Esophagus squamous epithelium (tissue), 4 donors: ENCODE measurements around the gene PRKCA.

Experiments used
- POLR2A ChIP-seq, 4 donors: fragments of 450-650 bp; IDR thresholded peaks; one replicate each; pipeline ENCODE4 v1.6.1; 2017; ENCODE audit warnings: antibody characterized with exemption in 4 of 4, mild to moderate bottlenecking in 4 of 4, moderate library complexity in 3 of 4
- TF ChIP-seq, protein P1 (sequence below), 6 experiments: fragments of 450-650 bp in 4 of 6; fragments of 200-600 bp in 2 of 6; sonication (generic) in 2 of 6; IDR thresholded peaks; one replicate each; pipeline ENCODE4 v1.5.1; 2016 to 2019; ENCODE audit warnings: antibody characterized with exemption in 6 of 6, mild to moderate bottlenecking in 4 of 6, moderate library complexity in 4 of 6

DNA sequence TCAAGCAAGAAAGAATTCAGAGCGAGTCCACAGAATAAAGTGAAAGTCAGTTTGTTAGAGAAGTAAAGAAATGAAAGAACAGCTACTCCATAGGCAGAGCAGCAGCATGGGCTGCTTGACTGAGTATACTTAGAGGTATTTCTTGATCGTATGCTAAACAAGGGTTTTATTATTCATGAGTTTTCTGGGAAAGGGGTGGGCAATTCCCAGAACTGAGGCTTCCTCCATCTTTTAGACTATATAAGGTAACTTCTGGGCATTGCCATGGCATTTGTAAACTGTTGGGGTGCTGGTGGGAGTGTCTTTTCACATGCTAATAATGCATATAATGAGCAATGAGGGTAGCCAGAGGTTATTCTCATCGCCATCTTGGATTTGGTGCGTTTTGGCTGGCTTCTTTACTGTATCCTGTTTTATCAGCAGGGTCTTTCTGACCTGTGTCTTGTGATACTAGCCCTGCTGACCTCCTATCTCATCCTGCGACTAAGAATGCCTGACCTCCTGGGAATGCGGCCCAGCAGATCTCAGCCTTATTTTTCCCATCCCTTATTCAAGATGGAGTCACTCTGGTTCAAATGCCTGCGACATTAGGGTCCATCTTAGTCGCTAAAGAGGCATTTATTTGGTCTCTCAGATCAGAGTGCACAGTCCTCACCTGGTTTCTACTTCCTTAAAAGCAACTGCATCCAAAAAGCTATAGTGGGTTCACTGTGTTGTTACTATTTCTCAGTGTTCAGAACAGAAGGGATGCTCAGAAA, 432.0 kb downstream of the PRKCA start:
- TF ChIP-seq, protein P1, sequence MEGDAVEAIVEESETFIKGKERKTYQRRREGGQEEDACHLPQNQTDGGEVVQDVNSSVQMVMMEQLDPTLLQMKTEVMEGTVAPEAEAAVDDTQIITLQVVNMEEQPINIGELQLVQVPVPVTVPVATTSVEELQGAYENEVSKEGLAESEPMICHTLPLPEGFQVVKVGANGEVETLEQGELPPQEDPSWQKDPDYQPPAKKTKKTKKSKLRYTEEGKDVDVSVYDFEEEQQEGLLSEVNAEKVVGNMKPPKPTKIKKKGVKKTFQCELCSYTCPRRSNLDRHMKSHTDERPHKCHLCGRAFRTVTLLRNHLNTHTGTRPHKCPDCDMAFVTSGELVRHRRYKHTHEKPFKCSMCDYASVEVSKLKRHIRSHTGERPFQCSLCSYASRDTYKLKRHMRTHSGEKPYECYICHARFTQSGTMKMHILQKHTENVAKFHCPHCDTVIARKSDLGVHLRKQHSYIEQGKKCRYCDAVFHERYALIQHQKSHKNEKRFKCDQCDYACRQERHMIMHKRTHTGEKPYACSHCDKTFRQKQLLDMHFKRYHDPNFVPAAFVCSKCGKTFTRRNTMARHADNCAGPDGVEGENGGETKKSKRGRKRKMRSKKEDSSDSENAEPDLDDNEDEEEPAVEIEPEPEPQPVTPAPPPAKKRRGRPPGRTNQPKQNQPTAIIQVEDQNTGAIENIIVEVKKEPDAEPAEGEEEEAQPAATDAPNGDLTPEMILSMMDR (IDR thresholded peaks at IDR 0.05), result no peak
- TF ChIP-seq POLR2A (IDR thresholded peaks at IDR 0.05), result no peak
